HL-60/S4 treated with phorbol 12-myristate 13-acetate at 8.2 ng/mL for 4 days and 3 days (cell line): ENCODE results near the gene COMT.

Experiments
- in situ Hi-C: fragments of 300-500 bp; cut with MboI; formaldehyde crosslinking; loops from 2 replicates; pipeline ENCODE4 v1.15.0; 2022; ENCODE audit warnings: low sequenced_read_pairs

Gene COMT

GRCh38 chr22:19955241-19956128 lies 13.9 kb downstream of the COMT start:
- in situ Hi-C loops, result no loop called here

- in situ Hi-C loops, result no loop called here
Observed at GRCh38 chr22:19957445-19957844, 15.9 kb downstream of the COMT start.

- in situ Hi-C loops, result no loop called here
Observed at GRCh38 chr22:19958083-19959042, 16.8 kb downstream of the COMT start.

GRCh38 chr22:19959043-19959586 lies 17.5 kb downstream of the COMT start:
- in situ Hi-C loops, result no loop called here

GRCh38 chr22:19959587-19960490 lies 18.3 kb downstream of the COMT start:
- in situ Hi-C loops, result no loop called here

- in situ Hi-C loops, result no loop called here
Observed at GRCh38 chr22:19960491-19961200, 19.1 kb downstream of the COMT start.

GRCh38 chr22:19961201-19961580 lies 19.6 kb downstream of the COMT start:
- in situ Hi-C loops, result no loop called here

- in situ Hi-C loops, result no loop called here
Observed at GRCh38 chr22:19961868-19962245, 20.3 kb downstream of the COMT start.

- in situ Hi-C loops, result no loop called here
Observed at GRCh38 chr22:19962246-19962908, 20.8 kb downstream of the COMT start.

GRCh38 chr22:19962909-19963806 lies 21.6 kb downstream of the COMT start:
- in situ Hi-C loops, result no loop called here

- in situ Hi-C loops, result no loop called here
Observed at GRCh38 chr22:19963863-19964642, 22.5 kb downstream of the COMT start.

GRCh38 chr22:19964701-19965386 lies 23.3 kb downstream of the COMT start:
- in situ Hi-C loops, result no loop called here

- in situ Hi-C loops, result no loop called here
Observed at GRCh38 chr22:19965771-19966709, 24.5 kb downstream of the COMT start.

GRCh38 chr22:19966908-19967750 lies 25.6 kb downstream of the COMT start:
- in situ Hi-C loops, result no loop called here
